Activated naive CD4-positive, alpha-beta T cell (primary cell): ENCODE results near the gene CXCL5.

Experiments used
- DNase-seq, 4 experiments: peaks; one replicate each; lab custom pipeline; 2025; lab: John Stamatoyannopoulos, UW

The CXCL5 gene

DNA sequence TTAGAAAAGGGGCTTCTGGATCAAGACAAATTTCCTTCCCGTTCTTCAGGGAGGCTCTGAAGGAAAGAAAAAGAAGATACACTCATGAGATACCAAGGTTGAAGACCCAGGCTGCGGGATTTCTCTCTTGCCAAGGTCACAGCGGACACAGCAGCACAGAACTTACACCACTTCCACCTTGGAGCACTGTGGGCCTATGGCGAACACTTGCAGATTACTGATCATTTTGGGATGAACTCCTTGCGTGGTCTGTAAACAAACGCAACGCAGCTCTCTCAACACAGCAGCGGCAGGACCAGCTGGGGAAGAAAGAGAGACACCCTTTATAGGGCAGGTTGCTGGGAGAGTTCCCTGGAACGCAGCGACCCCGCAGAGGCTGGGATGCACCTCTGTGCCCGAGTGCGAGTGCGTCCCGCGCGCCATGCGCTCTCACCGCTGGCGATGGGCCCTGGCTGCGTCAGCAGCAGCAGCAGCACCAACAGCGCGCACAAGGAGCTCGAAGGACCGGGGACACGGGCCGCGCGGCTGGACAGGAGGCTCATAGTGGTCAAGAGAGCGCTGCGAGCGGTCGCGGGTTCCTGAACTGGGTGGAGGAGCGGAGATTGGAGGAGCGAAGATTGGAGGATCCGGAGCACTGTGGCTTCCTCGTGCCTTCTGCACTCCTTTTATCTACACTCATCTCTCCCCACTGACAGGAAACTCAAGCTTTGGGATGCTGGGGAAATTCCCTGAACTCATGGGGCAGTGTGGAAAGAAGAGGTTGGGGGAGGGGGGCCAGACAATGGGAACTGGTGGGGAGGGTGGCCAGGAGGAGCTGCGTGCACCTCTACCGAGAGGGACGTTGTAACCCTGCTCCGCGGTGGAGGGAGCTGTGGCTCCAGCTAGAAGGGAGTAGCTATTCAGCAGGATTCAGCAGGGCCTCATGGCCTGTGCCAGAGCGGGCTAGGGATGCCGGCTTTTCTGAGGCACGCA, at the start of gene CXCL5:
Gene CXCL5, minus strand, starts transcription at position 638 of the 972 bp plus-strand sequence. Its CDS starts 96 bp downstream, at position 542.
- no peak for DNase-seq

- DNase-seq: no peak
Measured at GRCh38 chr4:74047152-74047551, 48.7 kb upstream of the CXCL5 start.

DNA sequence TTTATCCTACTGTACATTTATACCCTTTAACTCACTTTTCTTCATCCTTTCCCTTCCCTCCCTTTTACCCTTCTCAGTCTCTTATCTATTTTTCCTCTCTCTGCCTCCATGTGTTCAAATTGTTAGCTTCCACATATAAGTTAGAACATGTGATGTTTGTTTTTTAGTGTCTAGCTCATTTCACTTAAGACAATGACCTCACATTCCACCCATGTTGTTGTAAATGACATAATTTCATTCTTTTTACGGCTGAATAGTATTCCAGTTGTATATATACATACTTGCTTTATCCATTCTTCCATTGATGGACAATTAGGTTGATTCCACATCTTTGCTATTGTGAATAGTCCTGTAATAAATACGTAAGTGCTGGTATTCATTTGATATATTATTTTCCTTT, 47.3 kb upstream of the CXCL5 start:
- no peak for DNase-seq

DNA sequence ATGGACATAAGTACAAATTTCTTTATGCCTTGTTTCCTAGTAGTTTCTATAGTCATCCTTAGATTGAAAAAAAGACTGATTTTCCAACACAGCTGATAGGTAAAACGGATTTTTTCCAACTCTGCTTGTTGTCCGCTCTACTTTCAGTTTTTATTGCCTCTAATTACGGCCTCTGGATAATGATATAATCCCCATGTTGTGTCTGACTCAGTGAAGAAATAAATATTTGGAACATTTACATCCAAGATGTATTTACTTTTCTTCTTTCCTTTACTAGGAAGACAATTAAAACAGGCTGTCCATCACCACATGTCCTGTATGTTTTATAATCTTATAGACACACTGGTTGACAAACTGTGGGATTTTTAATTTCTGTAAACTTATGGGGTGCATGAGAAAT, 46.8 kb upstream of the CXCL5 start:
- no peak for DNase-seq

GRCh38 chr4:74044677-74045076, 46.2 kb upstream of the CXCL5 start:
- no peak for DNase-seq

DNA sequence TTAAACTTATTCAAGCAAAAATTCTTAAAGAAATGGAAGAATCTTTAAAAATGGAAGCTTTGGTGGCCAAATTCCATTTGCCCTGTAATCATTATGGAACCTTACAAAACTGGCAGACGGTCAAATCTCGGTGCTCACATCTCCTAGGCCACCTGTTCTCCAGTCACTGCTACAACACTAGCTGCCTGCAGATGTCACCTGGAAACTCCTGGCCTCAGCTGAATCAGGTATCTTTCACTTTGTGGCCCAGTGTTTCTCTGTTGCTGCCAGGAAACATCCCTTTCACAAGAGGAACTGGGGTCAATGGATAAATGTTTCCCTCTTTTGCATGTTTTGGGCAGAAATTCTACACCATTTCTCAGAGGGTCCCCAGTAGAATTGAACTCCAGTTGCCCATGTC, 44.2 kb upstream of the CXCL5 start:
- DNase-seq: no peak

DNA sequence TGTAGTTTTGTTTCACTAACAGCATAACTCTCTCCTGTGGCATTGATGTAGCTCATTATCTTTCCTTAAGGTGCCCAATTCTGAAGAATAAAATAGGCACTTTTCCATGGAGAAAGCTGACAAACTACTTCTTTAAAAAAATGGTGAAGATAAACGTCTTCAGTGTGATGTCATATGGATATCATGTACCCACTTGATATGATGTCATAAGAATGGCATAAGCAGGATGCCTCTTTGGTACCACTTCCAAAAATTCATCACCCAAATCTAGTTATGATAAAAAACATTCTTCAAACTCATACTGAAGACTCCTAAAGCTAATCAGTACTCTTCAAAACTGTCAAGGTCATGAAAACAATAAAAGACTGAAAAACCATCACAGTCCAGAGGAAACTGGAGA, 42.9 kb upstream of the CXCL5 start:
- DNase-seq: no peak

DNA sequence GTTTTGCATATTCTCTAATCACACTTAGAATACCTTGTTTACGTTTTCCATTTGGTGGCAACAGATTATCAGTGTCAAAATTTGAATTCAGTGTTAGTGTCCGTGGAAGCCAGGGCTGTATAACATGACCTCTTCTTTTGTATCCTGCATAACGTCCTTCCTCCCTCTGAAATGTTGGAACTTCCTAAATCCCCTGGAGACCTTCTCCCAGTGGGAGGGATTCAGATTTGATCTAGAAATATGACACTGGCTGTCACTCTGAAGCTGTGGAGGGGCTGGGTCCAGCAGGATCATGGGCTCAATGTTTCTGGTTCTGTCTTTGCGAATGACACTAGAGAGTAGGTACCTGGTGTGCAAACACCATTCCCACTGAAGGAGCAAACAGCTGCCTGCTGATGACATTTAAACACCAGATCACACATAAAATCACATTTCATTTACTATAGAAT, 40.9 kb upstream of the CXCL5 start:
- DNase-seq: no peak

DNA sequence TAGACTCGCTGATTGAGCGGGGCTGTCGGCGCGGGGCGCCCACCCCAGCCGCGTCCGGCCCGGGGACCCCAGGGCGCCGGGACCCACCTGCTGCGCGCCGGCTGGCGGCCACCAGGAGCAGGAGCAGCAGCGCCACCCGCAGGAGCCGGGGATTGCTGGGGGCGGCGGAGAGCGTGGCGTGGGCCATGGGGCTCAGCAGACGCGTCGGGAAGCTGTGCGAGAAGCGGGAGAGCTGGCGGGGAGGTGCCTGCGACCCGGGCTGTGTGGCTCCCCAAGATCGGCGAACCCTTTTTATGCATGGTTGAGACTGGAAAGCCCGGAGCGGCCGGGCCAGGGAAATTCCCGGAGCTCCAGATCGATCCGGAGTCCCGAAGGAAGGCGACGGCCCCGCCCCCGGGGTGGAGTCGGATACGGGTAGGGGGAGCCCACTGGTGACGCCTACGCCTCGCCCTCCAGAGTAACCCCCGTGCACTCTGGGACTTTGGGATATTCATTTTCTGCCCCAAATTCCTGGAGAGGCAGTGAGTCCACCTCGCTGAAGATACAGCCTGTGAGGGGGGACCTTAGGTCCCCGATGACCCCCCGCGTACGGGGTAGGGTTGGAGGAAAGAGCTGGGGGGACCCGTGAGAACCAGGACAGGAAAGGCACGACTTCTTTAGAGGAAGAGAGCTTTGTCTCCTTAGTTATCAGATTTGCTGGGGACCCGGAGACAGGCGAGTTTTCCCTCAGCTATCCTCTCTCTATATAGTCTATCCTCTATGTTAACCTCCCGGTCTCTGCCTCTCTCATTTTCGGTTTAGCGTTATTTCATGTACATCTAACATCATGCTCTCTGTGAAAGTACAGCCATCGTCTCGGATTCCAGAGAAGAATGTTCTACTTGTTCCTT, 40.2 kb upstream of the CXCL5 start, which contains the start of gene CXCL3:
Gene CXCL3, minus strand, starts transcription at position 265 of the 890 bp plus-strand sequence. Its CDS starts 78 bp downstream, at position 187.
- peak in 1 of 4 experiments; percentile 4 for DNase-seq

- DNase-seq: no peak
Measured at GRCh38 chr4:74038086-74038424, 39.6 kb upstream of the CXCL5 start.

GRCh38 chr4:74037076-74037955, 38.8 kb upstream of the CXCL5 start:
- DNase-seq: no peak

DNA sequence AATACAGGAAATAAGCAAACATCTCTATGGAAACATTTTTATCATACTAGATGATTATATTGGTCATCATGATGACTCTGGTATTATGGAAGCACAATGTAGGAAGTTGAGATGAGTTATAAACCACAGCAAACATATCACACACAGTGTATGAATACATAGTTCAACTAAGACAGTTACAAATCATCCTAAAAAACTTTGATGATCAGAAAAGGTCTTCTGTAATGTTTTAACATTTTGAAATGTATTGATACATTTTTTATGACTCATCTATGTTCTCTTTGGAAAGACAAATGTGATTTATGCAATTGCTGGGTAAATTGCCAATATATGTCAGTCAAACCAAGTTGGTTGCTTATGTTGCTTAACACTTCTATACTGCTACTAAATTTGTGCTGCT, 35.3 kb upstream of the CXCL5 start:
- DNase-seq: no peak

- no peak for DNase-seq
Measured at GRCh38 chr4:74032064-74032463, 33.6 kb upstream of the CXCL5 start.

- DNase-seq: no peak
Measured at GRCh38 chr4:74031576-74031975, 33.1 kb upstream of the CXCL5 start.

GRCh38 chr4:74030285-74030684, 31.8 kb upstream of the CXCL5 start:
- DNase-seq: no peak

- DNase-seq: no peak
Measured at GRCh38 chr4:74028504-74028903, 30.0 kb upstream of the CXCL5 start.

DNA sequence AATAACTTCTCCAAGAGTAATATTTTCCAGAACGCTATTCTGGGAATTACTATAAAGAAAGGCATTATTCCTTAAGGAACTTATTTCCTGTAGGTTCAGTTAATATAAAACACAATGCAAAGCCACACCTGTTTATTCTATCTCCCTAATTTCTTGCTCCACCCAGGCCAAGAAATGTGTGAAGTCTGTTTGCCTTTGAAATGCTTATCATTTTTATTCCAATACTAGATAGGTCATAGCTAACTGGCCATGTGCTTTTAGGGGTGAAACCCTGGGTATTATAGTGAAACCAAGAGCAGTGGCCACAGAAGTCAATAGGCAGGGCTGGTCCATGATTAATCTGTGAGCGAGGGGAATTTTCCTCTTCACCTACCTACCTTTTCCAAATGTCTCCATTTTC, 25.2 kb upstream of the CXCL5 start:
- DNase-seq: no peak

DNA sequence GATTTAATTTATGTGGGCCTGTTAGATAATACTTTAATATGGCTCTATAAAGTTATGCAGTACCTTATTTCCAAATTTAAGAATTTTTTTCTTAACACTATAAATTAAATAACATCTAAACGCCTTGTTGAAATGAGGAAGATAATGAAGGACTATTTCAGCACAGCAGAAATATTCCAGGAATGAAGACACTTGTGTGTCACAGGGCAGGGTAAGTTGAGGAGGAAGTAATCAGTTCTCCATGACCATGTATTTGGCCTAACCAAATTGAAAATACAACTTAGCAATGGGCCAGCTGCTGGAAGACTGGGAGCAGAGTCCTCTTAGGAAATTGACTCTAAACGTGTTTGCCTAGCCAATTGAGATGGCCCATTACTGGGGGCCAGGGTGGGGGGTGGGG, 23.1 kb upstream of the CXCL5 start:
- DNase-seq: no peak

GRCh38 chr4:74018771-74019170, 20.3 kb upstream of the CXCL5 start:
- no peak for DNase-seq

DNA sequence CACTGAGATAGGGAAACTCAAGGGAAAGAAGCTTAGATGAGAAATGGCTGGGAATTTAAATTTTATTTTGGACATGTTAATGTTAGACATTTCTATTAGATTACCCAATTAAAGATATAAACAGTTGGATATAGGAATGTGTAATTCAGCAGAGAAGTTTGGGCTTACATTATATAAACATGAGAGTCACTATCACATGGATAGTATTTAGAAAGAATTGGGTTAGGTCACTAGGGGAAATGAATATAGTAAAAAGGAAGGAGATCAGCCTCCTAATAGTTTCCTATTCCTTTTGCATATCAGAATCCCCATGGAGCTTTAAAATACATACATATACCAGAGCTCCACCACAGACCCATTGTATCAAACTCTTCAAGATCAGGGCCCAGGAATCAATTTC, 19.6 kb upstream of the CXCL5 start:
- DNase-seq: no peak

GRCh38 chr4:74016068-74016467, 17.6 kb upstream of the CXCL5 start:
- no peak for DNase-seq
